ENCODE measurements around the gene FH. TPM values are rescaled to one million over a fixed set of nuclear protein-coding genes. Genes with fewer than 3 reads are reported as not detected.

Gene FH
- total RNA-seq (2022): 136 and 215 TPM in 2 replicates
- percentile 95 among the genes with signal in this experiment for Bru-seq, nascent RNA
- percentile 92 among the genes with signal in this experiment for BruChase-seq, experiment 1, labeled RNA remaining after a 6-hour chase
- BruChase-seq, experiment 2, labeled RNA remaining after a 2-hour chase: percentile 90 among the genes with signal in this experiment
- long read RNA-seq, transcript FH-201 (10 exons, 1,797 nt): major isoform, 431 of 489 reads
- long read RNA-seq, partial matches to known transcripts: 18 of 489 reads
- long read RNA-seq, other reads (novel, unspliced or antisense): 40 of 489 reads

DNA sequence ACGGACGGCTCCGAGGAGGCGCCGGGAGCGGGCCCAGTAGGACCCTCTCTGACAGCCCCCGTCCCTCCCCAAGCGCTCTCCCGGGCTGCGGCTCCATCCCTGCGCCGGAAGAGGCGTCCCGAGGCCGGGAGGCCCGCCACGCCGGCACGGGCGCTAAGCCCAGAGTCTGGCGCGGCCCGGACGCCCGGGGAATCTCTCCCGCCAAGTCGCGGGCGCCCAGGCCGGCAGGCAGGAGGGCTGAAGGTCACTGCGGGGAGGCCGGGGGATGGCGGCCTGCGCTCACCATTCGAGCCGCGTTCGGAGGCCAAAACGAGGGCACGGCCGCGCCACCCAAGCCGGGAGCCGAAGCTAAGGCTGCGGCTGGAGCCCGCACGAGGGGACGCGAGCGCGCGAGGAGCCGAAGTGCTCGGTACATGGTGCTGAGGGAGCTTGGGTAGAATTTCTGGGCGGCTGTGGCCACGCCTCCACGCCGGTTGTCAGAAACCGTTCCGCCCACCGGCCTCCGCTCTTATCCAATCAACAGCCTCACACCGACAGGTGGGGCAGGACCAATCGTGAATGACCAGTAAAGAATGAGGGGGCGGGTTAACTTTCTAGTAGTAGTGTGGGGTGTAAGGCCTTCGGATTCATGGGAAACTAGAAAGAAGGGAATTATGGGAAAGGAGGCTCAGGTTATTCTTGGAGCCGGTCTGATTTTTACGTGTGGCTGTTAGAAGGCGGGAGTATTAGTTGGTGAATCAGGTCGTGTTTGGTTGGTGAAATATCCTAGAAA is at the start of gene FH:
Gene FH, minus strand, starts transcription at position 448 of the 772 bp plus-strand sequence. Its CDS starts 33 bp downstream, at position 415.
- no peak within 1 kb of the TSS for H3K4me3 Mint-ChIP-seq (ENCODE audit: unreplicated experiment)
- H3K36me3 Mint-ChIP-seq (ENCODE audit: insufficient read depth, unreplicated experiment): peaks cover 21% of the 10 kb centered on the region
- ChIA-PET CTCF (interaction anchor here (0.7 to 2.4 kb wide), 9 partner anchors 10 to 319 kb away, joined by 3 to 10 read pairs (median 5); no protein-coding TSS in a partner anchor), POLR2A (interaction anchor here (0.6 to 4.0 kb wide), 51 partner anchors 8 to 1735 kb away, joined by 3 to 53 read pairs (median 5); partner anchors contain the start of genes CEP170, CHML, EXO1 and KMO)
- intact Hi-C loops (cut with micrococcal nuclease): loop anchor here (1.0 kb wide), 1 partner anchor 209 kb away; no protein-coding TSS in a partner anchor
- no peaks in the 10 kb centered on the region for H3K9me3 Mint-ChIP-seq (ENCODE audit: unreplicated experiment)
- DNase-seq (ENCODE audit: unreplicated experiment): peak; percentile 100
- peaks cover 19% of the 10 kb centered on the region for H3K4me1 Mint-ChIP-seq (ENCODE audit: insufficient read depth, unreplicated experiment)
- TF ChIP-seq CTCF (IDR thresholded peaks at IDR 0.05; ENCODE audit: unreplicated experiment): no peak
- no TSS peak for BruUV-seq (replicated peaks)
- peaks cover 13% of the 10 kb centered on the region for H3K27me3 Mint-ChIP-seq (ENCODE audit: insufficient read depth, unreplicated experiment)
- H3K27ac Mint-ChIP-seq (ENCODE audit: low read depth, unreplicated experiment): peak within 1 kb of the TSS; percentile 67

- no peaks in the 10 kb centered on the region for H3K27me3 Mint-ChIP-seq (ENCODE audit: insufficient read depth, unreplicated experiment)
- no peaks in the 10 kb centered on the region for H3K4me1 Mint-ChIP-seq (ENCODE audit: insufficient read depth, unreplicated experiment)
- no peak overlapping the region for H3K4me3 Mint-ChIP-seq (ENCODE audit: unreplicated experiment)
- no peak for TF ChIP-seq CTCF (IDR thresholded peaks at IDR 0.05; ENCODE audit: unreplicated experiment)
- POLR2A ChIA-PET: interaction anchor here (0.6 kb wide), 1 partner anchor 9 kb away, joined by 3 read pairs; no protein-coding TSS in a partner anchor
- H3K27ac Mint-ChIP-seq (ENCODE audit: low read depth, unreplicated experiment): no peak overlapping the region
- BruUV-seq (replicated peaks): no TSS peak
- DNase-seq (ENCODE audit: unreplicated experiment): no peak
- H3K9me3 Mint-ChIP-seq (ENCODE audit: unreplicated experiment): no peaks in the 10 kb centered on the region
- intact Hi-C loops (cut with micrococcal nuclease): no loop called here
- no peaks in the 10 kb centered on the region for H3K36me3 Mint-ChIP-seq (ENCODE audit: insufficient read depth, unreplicated experiment)
- CTCF ChIA-PET: no interaction called here
Measured at GRCh38 chr1:241560849-241561187, 41.3 kb upstream of the FH start.

DNA sequence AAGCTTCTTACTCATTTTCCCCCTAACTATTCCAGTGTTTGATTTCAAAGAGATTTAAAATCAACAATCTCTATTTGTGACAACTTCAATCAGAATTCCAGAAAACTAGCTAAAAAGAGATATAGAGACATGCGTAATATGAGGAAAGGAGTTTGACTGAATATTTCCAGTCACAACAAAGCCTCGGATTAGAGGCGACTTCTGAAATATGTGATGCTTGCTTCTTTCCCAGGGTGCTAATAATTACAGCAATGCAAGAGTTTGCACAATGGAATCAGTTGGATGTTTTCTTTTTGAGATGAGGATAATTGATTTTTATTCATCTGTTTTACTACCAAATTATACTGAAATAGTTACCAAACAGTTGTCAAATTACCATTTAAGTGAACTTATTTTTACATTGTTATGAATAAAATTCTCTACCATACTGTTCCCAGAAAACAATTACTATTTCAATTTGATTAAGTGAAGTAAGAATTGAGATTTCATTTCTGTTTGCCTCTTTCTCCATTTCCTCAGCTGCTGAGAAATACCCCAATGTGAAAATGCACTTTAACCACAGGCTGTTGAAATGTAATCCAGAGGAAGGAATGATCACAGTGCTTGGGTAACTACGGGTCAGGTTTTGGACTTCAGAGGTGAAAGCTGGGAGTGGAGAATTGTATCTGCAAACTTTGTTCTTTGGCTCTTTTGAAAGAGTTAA is 40.7 kb upstream of the FH start:
- no peak overlapping the region for H3K27ac Mint-ChIP-seq (ENCODE audit: low read depth, unreplicated experiment)
- no peaks in the 10 kb centered on the region for H3K4me1 Mint-ChIP-seq (ENCODE audit: insufficient read depth, unreplicated experiment)
- H3K27me3 Mint-ChIP-seq (ENCODE audit: insufficient read depth, unreplicated experiment): no peaks in the 10 kb centered on the region
- H3K9me3 Mint-ChIP-seq (ENCODE audit: unreplicated experiment): no peaks in the 10 kb centered on the region
- no TSS peak for BruUV-seq (replicated peaks)
- CTCF ChIA-PET: no interaction called here
- H3K36me3 Mint-ChIP-seq (ENCODE audit: insufficient read depth, unreplicated experiment): no peaks in the 10 kb centered on the region
- POLR2A ChIA-PET: interaction anchor here (0.6 to 1.0 kb wide), 5 partner anchors 9 to 440 kb away, joined by 3 to 4 read pairs (median 3); partner anchors contain the start of gene KMO
- intact Hi-C loops (cut with micrococcal nuclease): no loop called here
- no peak for TF ChIP-seq CTCF (IDR thresholded peaks at IDR 0.05; ENCODE audit: unreplicated experiment)
- H3K4me3 Mint-ChIP-seq (ENCODE audit: unreplicated experiment): no peak overlapping the region
- no peak for DNase-seq (ENCODE audit: unreplicated experiment)
